Ishikawa (cell line): ENCODE measurements around the gene ABT1.

Source experiments
- CREB1 ChIP-seq: IDR thresholded peaks from 2 replicates; pipeline ENCODE4 v1.6.1; 2012; ENCODE audit warnings: low read depth
- TAF1 ChIP-seq: IDR thresholded peaks from 2 replicates; pipeline ENCODE4 v1.6.1; 2012; ENCODE audit warnings: low read depth, mild to moderate bottlenecking
- TF ChIP-seq, protein P1 (sequence below): IDR thresholded peaks from 2 replicates; pipeline ENCODE4 v1.6.1; 2012; ENCODE audit warnings: low read depth, mild to moderate bottlenecking

DNA sequence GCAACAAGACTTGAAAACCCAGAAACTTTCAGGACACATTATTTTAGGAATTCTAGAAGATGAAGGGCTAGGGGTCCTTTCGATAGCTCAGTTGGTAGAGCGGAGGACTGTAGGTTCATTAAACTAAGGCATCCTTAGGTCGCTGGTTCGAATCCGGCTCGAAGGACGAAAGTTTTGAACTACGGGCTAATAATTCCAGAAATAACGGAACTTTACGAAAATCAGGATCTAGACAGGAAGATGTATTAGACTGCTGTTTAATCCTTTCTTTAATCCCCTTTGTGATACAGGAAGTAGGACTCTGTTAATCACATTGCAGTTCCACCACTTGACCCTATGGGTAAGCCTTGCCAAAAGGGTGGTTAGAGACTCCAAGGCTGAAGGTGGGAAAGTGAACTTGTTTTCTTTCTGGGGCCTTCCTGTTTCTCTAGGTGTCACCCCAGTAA is 21.2 kb upstream of the ABT1 start:
- TF ChIP-seq CREB1 (no peak), TAF1 (no peak)
- TF ChIP-seq, protein P1, sequence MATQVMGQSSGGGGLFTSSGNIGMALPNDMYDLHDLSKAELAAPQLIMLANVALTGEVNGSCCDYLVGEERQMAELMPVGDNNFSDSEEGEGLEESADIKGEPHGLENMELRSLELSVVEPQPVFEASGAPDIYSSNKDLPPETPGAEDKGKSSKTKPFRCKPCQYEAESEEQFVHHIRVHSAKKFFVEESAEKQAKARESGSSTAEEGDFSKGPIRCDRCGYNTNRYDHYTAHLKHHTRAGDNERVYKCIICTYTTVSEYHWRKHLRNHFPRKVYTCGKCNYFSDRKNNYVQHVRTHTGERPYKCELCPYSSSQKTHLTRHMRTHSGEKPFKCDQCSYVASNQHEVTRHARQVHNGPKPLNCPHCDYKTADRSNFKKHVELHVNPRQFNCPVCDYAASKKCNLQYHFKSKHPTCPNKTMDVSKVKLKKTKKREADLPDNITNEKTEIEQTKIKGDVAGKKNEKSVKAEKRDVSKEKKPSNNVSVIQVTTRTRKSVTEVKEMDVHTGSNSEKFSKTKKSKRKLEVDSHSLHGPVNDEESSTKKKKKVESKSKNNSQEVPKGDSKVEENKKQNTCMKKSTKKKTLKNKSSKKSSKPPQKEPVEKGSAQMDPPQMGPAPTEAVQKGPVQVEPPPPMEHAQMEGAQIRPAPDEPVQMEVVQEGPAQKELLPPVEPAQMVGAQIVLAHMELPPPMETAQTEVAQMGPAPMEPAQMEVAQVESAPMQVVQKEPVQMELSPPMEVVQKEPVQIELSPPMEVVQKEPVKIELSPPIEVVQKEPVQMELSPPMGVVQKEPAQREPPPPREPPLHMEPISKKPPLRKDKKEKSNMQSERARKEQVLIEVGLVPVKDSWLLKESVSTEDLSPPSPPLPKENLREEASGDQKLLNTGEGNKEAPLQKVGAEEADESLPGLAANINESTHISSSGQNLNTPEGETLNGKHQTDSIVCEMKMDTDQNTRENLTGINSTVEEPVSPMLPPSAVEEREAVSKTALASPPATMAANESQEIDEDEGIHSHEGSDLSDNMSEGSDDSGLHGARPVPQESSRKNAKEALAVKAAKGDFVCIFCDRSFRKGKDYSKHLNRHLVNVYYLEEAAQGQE: no peak
